Left lobe of liver (tissue), 2 donors: ENCODE data around the gene NKIRAS1. TPM values are rescaled to one million over a fixed set of nuclear protein-coding genes. Genes with fewer than 3 reads are reported as not detected.
"Not testable (repeated sequence)": the region's sequence is repeated elsewhere in the genome, so short reads cannot be mapped to it uniquely, and the experiment has no call there.

Source experiments
- ATAC-seq: fragments of 200-7000 bp; cut with Tn5 transposase; one replicate; pipeline ENCODE4 v1.9.1; 2020; ENCODE audit warnings: mild to moderate bottlenecking, moderate library complexity
- DNase-seq: peaks from one replicate; pipeline ENCODE4 v3.0.0-alpha.2; 2020; ENCODE audit warnings: low spot score
- total RNA-seq: library from RNA; stranded (reverse); gene quantifications from one replicate; pipeline ENCODE4 v1.2.1, GENCODE V29; 2021
- donor health status: DM: no; HTN: no; CAD: no; lungs with moderate emphysema.
- donor health status: DM: no; HTN: yes; CAD: no.

Gene NKIRAS1
- total RNA-seq, 1 donor from 2014 or later, result 7.2 TPM

- DNase-seq (no peak), ATAC-seq (no peak)
Measured at GRCh38 chr3:23911397-23911796, 5.4 kb downstream of the NKIRAS1 start.

GRCh38 chr3:23909341-23909740, 7.4 kb downstream of the NKIRAS1 start:
- no peak for ATAC-seq
- no peak for DNase-seq

- no peak for ATAC-seq
- no peak for DNase-seq
Measured at GRCh38 chr3:23904545-23904944, 12.2 kb downstream of the NKIRAS1 start.

- ATAC-seq, result no peak
- no peak for DNase-seq
Measured at GRCh38 chr3:23900744-23901143, 16.0 kb downstream of the NKIRAS1 start.

- ATAC-seq (no peak), DNase-seq (no peak)
Measured at GRCh38 chr3:23895181-23895580, 21.6 kb downstream of the NKIRAS1 start.

GRCh38 chr3:23894254-23895061, 22.3 kb downstream of the NKIRAS1 start:
- peak; percentile 27 for ATAC-seq
- DNase-seq, result no peak

GRCh38 chr3:23889950-23890349, 26.8 kb downstream of the NKIRAS1 start:
- no peak for DNase-seq
- peak; percentile 21 for ATAC-seq

- DNase-seq (no peak), ATAC-seq (peak; percentile 55)
Measured at GRCh38 chr3:23889386-23889785, 27.4 kb downstream of the NKIRAS1 start.

GRCh38 chr3:23888617-23889228, 28.1 kb downstream of the NKIRAS1 start:
- ATAC-seq (peak; percentile 76), DNase-seq (no peak)

GRCh38 chr3:23886311-23886710, 30.5 kb downstream of the NKIRAS1 start:
- ATAC-seq (no peak), DNase-seq (no peak)

- ATAC-seq, result no peak
Measured at GRCh38 chr3:23885210-23885609, 31.6 kb downstream of the NKIRAS1 start.

GRCh38 chr3:23884481-23884880, 32.3 kb downstream of the NKIRAS1 start:
- peak; percentile 21 for ATAC-seq
- DNase-seq, result no peak

More at GRCh38 chr3:23885210-23885609, 31.6 kb downstream of the NKIRAS1 start:
- DNase-seq, result no peak

- ATAC-seq, result no peak
- DNase-seq, result no peak
Measured at GRCh38 chr3:23882487-23882918, 34.3 kb downstream of the NKIRAS1 start.

- not testable (repeated sequence) for ATAC-seq, DNase-seq
Measured at GRCh38 chr3:23881993-23882392, 34.8 kb downstream of the NKIRAS1 start.

- peak; percentile 48 for ATAC-seq
Measured at GRCh38 chr3:23880703-23881339, 36.0 kb downstream of the NKIRAS1 start.

GRCh38 chr3:23879485-23879884, 37.3 kb downstream of the NKIRAS1 start:
- DNase-seq, result no peak
- ATAC-seq, result no peak

More at GRCh38 chr3:23880703-23881339, 36.0 kb downstream of the NKIRAS1 start:
- no peak for DNase-seq

- ATAC-seq, result peak; percentile 43
- DNase-seq, result no peak
Measured at GRCh38 chr3:23877329-23877980, 39.3 kb downstream of the NKIRAS1 start.

GRCh38 chr3:23876923-23877322, 39.9 kb downstream of the NKIRAS1 start:
- DNase-seq (no peak), ATAC-seq (no peak)

GRCh38 chr3:23875113-23875725, 41.6 kb downstream of the NKIRAS1 start:
- DNase-seq (no peak), ATAC-seq (no peak)

GRCh38 chr3:23874359-23875112, 42.3 kb downstream of the NKIRAS1 start:
- ATAC-seq, result no peak
- no peak for DNase-seq
